Fibroblast of peridontal ligament (primary cell): ENCODE data around the gene APCDD1L.
A peak's percentile ranks its signal among the peaks of the same experiment; 100 is the strongest.

Experiments
- DNase-seq: peaks from one replicate; pipeline ENCODE4 v3.0.0-alpha.2; 2010; ENCODE audit errors: extremely low read depth

Gene APCDD1L

DNA sequence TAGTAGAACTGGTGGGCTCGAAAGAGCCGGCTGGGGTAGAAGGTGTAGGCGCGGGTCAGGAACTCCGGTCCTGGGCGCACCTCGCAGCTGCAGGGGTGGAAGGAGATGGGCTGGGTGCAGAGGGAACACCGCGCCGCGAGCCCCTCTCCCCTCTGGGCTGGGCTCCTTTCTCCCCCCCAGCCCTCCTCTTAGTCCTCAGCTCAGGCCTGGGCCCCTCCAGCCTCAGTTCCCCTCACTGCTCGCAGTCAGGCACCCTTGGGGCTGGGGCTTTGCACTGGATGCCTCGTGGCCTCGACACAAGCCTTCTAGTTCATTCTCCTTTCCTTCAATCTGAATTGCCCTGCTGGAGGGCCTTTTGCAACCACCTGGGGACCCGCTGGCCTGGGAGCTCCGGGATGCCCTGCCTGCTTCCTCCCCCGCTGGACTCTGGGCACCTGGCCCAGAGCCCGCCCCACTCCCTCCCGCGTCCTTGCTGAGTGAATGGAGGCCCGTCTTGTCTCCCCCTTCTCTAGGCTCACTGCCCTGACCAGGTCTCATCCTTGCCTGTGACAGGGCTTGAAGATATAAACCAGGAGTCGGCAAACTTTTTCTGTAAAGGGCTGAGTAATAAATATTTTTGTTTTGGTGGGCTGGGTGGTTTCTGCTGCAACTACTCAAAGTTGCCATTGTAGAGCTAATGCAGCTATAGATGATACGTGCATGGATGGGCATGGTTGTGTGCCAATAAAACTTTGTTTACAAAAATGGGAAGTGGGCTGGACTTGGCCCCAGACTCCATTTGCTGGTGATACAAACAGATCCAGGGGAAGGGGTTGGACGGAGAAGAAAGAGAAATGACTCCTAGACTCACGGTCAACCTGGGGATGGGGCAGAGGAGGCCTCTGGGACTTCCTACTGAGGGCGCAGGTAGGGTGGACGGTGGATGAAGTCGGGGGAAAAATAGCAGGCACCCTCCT is 47.3 kb downstream of the APCDD1L start:
- no peak for DNase-seq

DNA sequence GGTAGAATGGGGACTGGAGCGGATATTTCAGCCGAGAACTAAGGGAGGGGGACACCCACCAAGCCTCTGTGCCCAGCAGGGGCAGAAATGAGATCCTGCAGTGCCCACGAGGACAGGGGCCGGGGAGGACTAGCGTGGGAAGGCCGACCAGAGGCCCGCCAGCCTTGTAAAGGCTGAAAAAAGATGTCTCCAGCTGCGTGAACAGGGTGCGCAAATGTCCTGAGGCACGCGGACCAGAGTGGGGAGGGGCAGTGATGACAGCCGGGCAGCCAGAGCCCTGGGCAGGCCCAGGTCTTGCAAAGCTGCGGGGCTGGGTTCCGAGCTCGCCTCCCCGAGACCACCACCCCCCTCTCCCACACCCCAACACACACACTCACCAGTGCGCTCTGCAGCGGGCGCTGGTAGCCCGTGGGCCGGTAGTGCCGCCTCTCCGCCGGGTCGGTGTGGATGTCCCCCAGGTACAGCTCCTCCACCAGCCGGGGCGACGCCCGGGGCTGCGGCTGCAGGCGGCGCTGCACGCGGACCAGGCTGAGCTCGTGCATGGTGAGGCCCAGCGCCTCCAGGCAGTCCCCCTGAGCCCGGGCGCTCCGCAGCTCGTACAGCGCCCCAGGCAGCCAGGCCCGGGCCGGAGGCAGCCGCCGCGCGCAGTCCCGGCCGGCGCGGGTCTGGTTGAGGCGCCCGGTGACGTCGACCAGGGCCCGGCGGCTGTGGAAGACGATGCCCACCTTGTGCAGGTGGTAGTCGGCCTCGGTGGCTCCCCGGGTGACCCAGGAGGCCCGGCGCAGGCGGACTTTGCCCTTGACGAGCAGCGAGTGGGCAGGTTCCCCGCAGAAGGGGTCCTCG is 48.2 kb downstream of the APCDD1L start:
- no peak for DNase-seq

DNA sequence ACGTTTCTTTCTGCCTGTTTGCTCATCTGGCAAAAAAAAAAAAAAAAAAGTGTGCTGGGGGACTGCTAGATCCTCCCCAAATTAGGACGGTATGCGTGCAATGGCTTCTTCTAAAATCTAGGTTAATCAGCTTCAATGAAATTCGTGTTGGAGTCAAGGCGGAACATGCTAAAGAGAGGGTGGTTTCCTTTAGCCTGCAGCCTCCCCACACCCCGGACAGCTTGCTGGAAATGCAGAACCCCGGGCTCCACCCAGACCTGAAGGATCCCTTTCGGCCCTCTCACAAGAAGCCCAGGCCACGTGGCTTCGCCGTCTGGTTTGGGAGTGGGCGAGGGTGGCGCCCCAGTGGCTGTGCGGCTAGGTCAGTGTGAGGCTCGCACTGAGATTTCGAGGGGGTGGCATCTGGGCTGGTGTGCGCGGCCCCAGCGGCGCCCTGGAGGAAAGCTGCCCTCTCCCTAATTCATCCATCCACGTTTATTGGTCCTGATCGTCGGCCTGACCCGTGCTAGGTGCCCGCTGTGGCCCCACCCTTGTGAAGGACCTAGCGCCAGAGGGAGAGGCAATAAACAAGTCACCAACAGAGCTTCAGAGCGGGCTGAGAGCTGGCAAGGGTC is 49.0 kb downstream of the APCDD1L start:
- DNase-seq = no peak

DNA sequence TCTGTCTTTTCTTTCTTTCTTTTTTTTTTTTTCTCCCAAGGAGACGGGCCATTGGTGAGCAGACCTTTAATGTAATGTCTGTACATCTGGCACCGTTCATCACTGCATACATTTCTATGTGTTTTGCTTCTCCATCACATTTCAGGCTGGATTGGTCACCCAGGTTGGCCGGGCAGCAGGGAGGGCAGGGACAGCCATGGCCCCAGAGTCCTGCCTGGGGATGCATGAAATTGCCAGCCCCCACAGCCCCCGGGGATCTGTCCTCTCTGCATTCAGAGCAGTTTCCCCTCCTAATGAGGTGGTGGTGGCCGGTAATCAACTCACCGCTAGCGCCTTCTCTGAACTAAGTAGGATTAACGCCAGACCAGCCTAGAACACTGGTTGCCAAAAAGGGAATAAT is 50.4 kb downstream of the APCDD1L start:
- DNase-seq = no peak

DNA sequence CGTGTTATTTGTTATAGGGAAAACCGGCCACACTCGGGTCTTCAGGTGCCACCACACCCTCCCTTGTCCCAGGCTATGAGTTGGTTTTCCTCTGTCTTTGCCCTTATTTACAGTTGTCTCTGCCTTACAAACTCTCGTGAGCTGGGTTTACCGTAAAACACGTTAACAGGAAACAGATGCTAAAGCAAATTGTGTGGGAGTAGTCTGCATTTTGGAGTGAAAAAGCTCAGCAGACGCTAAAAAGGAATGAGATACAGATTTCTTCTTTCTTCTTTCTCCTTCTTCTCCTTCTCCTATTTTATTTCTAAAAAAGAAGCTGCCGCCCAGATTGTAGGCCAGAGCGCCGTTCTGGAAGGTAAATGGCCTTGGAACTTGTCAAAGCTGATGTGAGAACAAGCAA is 51.9 kb downstream of the APCDD1L start:
- no peak for DNase-seq

DNA sequence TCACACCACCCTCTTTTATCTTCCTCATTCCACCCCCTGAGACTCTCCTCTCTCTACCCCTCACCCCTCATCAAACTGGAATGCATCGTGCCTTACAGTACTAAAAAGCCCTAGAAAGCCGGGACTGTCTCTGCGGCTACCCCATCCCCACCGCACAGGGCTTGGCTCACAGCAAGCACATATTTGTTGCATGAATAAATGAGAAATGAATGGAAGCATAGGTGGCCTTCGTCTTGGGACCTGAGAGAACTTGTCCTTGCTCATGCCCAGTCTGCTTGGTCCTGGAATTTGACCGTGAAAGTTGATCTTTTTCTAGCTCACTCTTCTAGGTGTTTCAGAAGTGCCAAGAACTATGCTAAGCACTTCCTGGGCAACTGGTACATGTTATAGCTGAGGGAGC is 53.3 kb downstream of the APCDD1L start:
- DNase-seq = no peak

DNA sequence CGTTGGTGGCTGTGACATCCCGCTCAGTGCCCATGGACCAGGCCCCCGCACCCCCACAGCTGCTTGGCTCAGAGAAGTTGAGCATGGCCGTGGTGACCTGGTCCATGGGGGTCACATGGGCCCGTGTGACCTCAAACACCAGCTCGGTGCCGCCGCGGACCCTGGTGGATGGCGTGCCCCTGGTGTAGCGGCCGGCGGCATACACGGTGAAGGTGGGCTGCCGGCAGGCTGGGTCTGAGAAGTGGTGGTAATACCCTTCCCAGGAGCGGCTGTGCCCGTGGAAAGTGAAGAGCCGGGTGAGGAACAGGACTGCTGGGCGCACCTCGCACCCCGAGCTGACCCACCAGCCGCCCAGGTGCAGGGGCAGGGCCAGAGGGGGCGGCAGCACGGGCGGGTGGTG is 54.1 kb downstream of the APCDD1L start:
- DNase-seq = no peak

DNA sequence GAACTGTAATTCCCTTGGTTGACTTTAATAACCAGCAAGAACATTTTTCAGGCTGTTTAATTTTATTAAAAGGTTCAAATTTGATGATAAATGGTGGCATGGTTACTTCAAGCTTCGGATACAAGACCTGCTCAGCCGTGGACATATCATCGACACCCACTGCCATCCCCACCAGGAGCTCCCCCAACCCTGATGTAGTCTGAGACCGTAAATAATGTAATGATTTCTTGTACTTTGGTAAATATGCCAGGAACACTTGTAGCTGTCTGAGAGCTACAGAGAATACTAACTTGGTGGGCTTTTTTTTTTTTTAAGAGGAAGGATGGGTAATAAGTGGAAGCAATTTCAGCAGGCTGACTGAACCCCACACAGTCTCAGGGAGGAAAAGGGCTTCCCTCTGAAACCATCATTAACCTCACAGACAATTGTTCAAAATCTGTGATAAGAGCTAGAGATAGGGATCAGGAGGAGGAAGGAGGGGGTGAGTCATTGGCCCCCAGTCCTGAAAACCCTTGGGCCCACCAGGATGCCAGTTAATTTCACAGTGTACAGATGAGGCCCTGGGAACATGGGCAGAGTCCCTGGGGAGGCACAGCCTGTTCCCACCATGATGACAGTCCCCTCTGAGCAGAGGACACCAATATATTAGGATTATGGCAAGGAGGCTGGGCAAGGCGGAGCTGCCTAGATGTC is 56.0 kb downstream of the APCDD1L start:
- no peak for DNase-seq

DNA sequence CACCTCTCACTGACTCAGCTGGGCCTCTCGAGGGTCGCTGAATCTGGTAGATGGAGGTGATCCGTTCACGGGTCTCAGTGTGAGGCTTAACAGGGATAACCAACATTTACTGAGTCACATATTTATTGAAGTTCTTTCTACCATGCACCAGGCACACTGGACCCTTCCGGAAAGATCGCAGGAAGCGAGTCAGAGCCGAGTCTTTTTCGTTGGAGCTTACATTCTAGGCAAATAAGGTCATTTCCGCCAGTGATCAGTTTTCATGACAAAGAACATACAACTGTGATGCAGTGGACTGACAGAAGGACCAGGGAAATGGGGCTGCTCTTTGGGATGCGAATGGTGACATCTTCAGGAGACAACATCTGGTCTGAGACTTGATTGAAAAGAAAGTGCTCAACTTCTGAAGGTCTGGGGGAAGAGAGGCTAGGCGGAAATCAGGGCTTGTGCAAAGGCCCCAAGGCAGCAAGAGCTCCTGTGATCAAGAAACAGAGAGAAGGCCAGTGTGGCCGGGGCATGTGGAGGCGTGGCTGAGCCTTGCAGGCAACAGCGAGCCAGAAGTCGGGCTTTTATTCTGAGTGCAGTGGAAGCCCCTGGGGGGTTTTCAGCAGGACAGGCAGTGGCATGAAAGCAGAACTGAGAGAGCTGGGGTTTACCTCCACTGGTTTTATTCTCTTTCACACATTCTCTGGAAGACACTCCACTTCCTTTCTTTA is 56.7 kb downstream of the APCDD1L start:
- DNase-seq = no peak

DNA sequence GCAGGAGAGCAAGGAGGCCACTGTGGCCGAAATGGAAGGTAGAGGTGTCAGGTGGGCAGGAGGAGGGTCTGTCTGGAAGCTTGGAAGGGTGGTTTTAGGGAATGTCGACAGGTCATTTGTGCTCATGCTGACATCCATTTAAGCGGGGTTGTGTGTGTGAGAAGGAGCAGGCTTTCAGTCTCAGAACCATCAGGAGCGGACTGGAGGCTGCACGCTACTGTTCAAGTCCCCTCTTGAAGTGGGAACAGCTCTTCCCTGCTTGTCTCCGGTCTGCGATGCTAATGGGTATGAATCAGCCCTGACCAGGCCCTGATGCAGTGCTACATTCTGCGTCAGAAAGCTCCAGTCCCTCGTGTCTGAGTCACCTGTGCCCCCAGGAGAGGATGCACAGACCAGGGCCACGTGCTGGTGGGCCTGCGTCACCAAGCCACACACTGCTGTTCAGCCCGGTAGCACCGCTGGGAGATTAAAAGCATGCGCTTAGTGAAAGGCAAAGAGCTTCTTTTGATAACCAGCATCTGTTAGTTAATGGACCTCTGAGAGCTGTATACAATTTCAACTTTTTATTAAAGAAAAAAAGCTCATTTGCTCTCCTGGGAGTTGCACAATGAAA is 58.0 kb downstream of the APCDD1L start:
- peak; percentile 57 for DNase-seq

DNA sequence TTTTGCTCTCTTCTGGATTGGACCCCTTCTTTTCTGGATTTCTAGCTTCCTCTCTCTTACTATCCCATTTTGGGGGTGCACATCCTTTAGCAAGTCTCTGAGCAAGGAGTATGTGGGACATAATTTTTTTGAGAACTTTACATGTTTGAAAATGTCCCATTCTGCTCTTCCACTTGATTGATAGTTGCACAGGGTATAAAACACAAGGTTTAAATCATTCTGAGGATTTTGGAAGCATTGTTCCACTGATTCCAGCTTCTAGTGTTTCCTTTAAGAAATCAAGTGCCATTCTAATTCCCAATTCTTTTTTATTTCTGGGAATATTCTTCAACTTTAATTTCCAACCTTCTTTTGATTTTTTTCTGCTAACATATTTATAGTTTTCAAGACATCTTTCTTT is 60.7 kb downstream of the APCDD1L start:
- DNase-seq = no peak

DNA sequence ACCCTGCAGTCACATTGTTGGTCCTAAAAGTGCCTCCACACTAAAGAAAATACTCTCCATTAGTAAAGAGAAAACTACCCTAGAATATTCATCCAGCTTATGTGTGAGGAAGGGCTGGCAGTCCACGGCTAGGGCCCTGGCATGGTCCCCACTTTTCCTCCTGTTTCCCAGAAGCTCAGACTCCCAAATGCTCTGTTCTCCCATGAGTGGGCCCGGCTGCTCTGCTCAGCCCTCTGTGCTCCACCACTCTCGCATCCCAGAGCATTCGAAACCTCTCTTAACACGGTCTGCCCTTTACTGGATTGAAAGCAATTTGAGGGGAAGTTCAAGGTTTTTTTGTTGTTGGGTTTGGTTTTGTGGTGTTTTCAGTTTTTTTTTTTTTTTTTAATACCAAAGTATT is 61.8 kb downstream of the APCDD1L start:
- DNase-seq = no peak

DNA sequence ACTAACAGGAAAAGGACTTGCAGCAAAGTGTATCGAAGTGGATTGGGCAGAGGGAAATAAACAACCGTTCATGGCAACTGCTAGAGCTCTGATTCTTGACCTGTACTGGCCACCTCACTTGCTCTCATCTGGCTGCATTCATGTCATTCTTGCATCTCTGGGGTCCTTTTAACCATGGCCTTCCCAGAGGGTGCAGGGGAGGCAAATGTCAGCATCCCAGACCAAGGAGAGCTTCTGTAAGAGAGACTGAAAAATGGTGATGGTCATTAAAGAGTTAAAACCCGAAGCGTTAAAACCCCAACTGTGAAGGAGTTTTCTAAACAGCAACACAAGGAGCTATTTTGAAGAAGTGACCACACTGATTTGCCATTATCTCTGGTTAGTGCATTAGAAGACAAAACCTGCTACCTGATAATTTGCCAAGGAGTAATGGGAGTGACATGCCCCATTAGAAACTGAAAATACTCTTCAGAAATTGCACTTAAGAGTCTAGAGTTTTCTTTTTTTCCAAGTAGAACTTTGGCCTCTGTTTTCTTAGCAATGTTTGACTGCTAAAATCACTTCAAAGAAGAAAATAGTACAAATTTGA is 62.4 kb downstream of the APCDD1L start:
- no peak for DNase-seq

DNA sequence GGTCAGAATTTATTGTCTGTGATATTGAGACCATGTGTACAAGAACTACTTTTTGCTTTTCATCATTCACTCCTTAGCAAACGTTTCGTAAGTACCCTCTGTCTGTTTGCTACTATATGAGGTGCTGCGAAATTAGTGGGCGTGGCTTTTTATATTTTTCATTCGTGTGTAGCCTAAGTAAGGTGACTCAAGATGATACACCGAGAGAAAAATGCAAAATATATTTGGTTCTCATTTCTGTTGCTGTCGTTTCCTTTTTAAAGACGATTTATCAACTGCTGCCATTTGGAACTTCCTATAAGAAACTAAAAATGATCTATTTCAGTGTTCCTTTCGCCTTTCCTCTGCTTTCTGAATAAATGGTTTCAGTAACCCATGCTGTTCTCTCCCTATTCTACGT is 64.9 kb downstream of the APCDD1L start:
- no peak for DNase-seq

DNA sequence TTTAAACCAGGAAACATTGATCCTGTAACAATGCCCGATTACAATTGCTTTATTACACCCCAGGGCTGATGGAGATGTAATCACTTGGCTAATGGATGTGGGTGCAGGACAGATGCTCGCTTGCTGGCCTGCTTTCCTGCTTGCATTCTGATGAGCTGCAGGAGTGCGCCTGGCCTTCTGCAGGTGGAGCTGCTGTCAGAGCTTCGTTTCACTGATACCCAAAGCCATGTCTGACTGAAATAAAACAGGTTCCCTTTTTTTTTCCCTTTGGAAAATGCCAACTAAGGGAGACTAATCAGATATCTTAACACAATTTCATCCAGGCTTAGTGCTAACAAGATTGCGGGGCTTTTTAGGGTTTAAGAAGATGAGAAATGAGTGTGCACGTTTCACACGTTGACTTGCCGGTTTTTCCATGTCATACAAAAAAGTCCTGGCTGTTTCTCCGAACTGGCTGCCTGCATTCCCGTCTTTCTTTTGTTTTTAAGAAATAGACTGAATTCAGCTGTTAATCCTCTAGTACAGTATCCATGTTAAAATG is 65.4 kb downstream of the APCDD1L start:
- DNase-seq = no peak

DNA sequence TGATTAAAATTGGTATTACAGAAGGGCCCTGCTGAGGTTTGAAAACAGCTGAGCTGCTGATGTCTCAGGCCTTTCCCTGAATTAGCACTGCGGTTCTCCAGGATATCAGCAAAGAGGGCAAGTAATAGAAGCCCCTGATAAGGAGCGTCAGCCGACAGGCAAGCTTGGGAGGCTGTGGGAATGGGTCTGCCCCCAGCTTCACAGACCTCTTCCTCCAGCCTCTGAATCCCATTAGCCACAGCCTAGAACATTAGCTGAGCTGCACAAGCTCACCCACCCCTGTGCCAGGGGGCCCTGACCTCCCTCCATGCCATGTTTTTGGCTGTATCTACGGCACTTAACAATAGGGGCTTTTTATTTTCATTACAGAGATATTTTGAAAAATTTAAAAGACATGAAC is 66.2 kb downstream of the APCDD1L start:
- DNase-seq = no peak

DNA sequence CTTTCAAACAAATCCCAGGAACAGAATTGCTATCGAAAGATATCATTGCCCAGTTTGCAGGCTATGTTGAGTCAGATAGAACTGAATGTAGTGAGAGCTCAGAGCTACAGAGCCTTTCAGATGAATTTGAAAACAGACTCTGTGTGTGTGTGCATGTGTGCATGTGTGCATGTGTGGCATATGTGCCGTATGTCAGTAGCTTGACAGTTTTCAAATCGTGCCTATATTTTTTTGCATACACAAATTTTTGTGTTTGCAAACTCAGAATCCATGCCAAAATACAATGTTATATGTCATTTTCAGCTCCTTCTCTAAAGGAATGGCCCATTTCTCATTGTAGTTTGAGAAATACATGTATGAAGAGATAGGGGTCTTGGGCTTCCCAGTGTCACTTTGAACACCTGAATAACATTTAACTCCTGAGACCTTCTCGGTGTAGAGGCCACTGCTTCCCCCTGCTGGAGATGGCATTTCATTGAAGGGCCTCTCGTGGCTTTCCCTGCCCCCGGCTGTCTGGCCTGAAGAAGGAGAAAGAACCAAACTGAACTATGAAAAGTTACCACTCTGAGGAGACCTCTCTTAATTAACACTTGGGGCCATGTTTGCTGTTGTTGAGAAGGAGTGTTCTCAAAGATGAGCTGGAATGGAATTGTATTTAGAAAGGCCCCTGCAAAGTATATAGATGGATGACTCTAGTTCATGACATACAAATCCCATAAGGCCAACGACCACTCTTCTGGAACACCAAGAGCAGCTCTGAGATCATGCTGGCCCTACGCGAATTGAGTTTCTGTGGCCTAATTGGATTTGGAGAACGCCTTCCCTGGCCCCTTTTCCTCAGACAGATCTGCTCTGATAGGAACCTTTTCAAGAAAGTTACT is 67.4 kb downstream of the APCDD1L start:
- DNase-seq = peak; percentile 63

DNA sequence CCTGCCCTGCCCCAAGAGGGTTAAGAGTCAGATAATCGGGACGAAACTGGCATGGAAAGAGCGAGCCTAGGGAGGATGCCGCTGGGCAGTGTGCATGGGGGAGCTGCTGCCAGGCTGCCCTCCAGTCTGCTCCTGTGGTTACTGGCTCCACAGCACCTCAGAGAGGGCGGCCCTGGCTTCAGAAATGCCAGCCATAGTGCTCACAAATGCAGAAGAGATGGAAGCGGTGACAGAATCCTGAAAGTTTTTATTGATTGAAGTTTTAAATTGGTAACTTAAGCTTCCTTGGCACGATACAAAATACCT is 68.3 kb downstream of the APCDD1L start:
- no peak for DNase-seq

DNA sequence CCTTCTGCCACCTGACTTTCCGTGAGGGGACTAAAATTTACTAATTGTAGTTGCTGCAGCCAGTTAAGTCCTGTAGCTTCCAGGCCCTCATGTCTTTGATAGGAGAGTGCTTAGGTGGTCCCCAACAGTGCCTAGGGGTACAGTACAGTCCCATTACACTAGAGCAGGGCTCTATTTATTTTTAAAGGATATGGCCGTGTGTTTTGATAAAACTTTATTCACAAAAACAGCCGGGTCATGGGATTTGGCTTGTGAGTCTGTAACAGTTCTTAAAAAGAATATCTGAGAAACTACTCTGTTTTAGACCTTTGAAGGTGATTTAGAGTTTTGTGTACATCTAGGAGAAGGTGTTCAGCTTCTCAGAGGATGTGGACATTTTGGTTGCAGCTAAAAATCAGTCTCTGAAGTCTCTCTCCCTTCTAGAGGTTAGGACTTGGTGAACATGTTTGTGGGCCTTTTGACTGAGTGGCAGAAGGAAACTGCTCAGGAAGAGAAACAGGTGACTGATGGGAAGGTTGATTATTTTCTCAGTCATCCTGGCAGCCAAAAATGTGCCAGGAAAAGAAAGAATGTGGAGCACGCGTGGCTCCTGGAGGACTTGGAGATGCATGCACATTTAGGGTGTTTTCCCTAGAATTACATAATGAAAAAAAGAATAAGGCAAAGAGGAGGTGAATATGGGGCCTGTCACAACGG is 68.8 kb downstream of the APCDD1L start:
- no peak for DNase-seq
